GM23248 (cell line): ENCODE data around the gene CNOT6. TPM values are rescaled to one million over a fixed set of nuclear protein-coding genes. Genes with fewer than 3 reads are reported as not detected.

Source experiments
- DNase-seq: peaks from one replicate; pipeline ENCODE4 v3.0.0-alpha.2; 2015
- H2AFZ ChIP-seq: fragments of 200-600 bp; sonication (generic); 2 replicates; pipeline ENCODE4 v1.6.1; 2016; ENCODE audit warnings: antibody characterized with exemption
- H3F3A ChIP-seq: fragments of 200-600 bp; sonication (generic); 2 replicates; pipeline ENCODE4 v1.6.1; 2016; ENCODE audit warnings: mild to moderate bottlenecking, antibody characterized with exemption, mixed run types; ENCODE audit not compliant: insufficient read depth
- H3K27ac ChIP-seq: fragments of 200-600 bp; sonication (generic); 2 replicates; pipeline ENCODE4 v1.5.1; 2016; ENCODE audit warnings: mild to moderate bottlenecking
- H3K27me3 ChIP-seq: fragments of 200-600 bp; sonication (generic); replicated peaks from 2 replicates; pipeline ENCODE4 v1.6.1; 2016; ENCODE audit warnings: mild to moderate bottlenecking; ENCODE audit not compliant: insufficient read depth
- H3K36me3 ChIP-seq: fragments of 200-600 bp; sonication (generic); 2 replicates; pipeline ENCODE4 v1.6.1; 2016; ENCODE audit warnings: low read depth, mild to moderate bottlenecking
- H3K4me1 ChIP-seq: fragments of 200-600 bp; sonication (generic); 2 replicates; pipeline ENCODE4 v1.6.1; 2016; ENCODE audit warnings: mild to moderate bottlenecking; ENCODE audit not compliant: insufficient read depth
- H3K4me2 ChIP-seq: fragments of 200-600 bp; sonication (generic); one replicate; pipeline ENCODE4 v1.6.1; 2016; ENCODE audit warnings: mild to moderate bottlenecking; ENCODE audit not compliant: unreplicated experiment
- H3K4me3 ChIP-seq: fragments of 200-600 bp; sonication (generic); 2 replicates; pipeline ENCODE4 v1.5.1; 2016; ENCODE audit warnings: mild to moderate bottlenecking
- H3K79me2 ChIP-seq: fragments of 200-600 bp; sonication (generic); 2 replicates; pipeline ENCODE4 v1.6.1; 2016; ENCODE audit warnings: mild to moderate bottlenecking; ENCODE audit not compliant: insufficient read depth
- H3K9ac ChIP-seq: fragments of 200-600 bp; sonication (generic); 2 replicates; pipeline ENCODE4 v1.6.1; 2016; ENCODE audit warnings: mild to moderate bottlenecking
- H3K9me2 ChIP-seq: fragments of 200-600 bp; sonication (generic); 2 replicates; pipeline ENCODE4 v1.6.1; 2016; ENCODE audit warnings: mixed run types, mild to moderate bottlenecking, moderate library complexity; ENCODE audit not compliant: insufficient read depth
- H3K9me3 ChIP-seq: fragments of 200-600 bp; sonication (generic); one replicate; pipeline ENCODE4 v1.6.1; 2017; ENCODE audit warnings: low read depth
- H4K20me1 ChIP-seq: fragments of 200-600 bp; sonication (generic); 2 replicates; pipeline ENCODE4 v1.6.0; 2016; ENCODE audit not compliant: insufficient read depth
- EZH2 ChIP-seq: fragments of 200-600 bp; sonication (generic); IDR thresholded peaks from 2 replicates; pipeline ENCODE4 v1.6.1; 2018; ENCODE audit warnings: antibody characterized with exemption, mild to moderate bottlenecking; ENCODE audit not compliant: insufficient read depth, poor library complexity, severe bottlenecking
- EZH2phosphoT487 ChIP-seq: fragments of 200-600 bp; sonication (generic); IDR thresholded peaks from 2 replicates; pipeline ENCODE4 v1.6.1; 2018; ENCODE audit warnings: antibody characterized with exemption, moderate library complexity, mild to moderate bottlenecking, low read depth; ENCODE audit not compliant: insufficient read depth
- WGBS, 2 experiments: methylation state at CpG; one replicate each; pipeline ENCODE4 v1.1.6; 2015 to 2017; ENCODE audit warnings: low lambda C conversion rate in 2 of 2, low coverage in 1 of 2; ENCODE audit errors: missing lambda C conversion rate in 2 of 2; 5-methylcytosine and 5-hydroxymethylcytosine counted together
- in situ Hi-C: fragments of 300-500 bp; cut with MboI; formaldehyde crosslinking; loops from 2 replicates; pipeline ENCODE4 v1.15.0; 2020
- polyA plus RNA-seq: library from polyadenylated mRNA; unstranded; fragments of >200 nt; fragmentation: Nextera tagmentation; extraction: Ambion mirVana; gene quantifications from 2 replicates; pipeline ENCODE4 v1.2.1, GENCODE V29; 2016
- total RNA-seq: library from RNA; depleted of rRNA; stranded (reverse); fragments of >200 nt; shearing (Covaris generic); gene quantifications from 2 replicates; pipeline ENCODE4 v1.2.3, GENCODE V29; 2014

CNOT6 gene
- total and polyA plus RNA-seq, 2 experiments from 2014 or later = 5.3 to 7.8 TPM

- Histone ChIP-seq H3K4me3 (no peak overlapping the region), H3K9me3 (no peaks in the 10 kb centered on the region), H2AFZ (no peak overlapping the region), H3K36me3 (no peaks in the 10 kb centered on the region), H3K79me2 (peaks cover 95% of the 10 kb centered on the region), H3K9ac (no peak overlapping the region), H3K27ac (no peak overlapping the region), H3K9me2 (no peaks in the 10 kb centered on the region), H3K4me2 (no peak overlapping the region), H3K27me3 (no peaks in the 10 kb centered on the region), H3K4me1 (no peaks in the 10 kb centered on the region), H4K20me1 (no peaks in the 10 kb centered on the region; the same call in none of the 2 replicates), H3F3A (no peaks in the 10 kb centered on the region)
- in situ Hi-C loops = no loop called here
- DNase-seq = no peak
- TF ChIP-seq EZH2phosphoT487 = no peak
- no peak for TF ChIP-seq EZH2
- 81 to 83% methylated on average over 6 of the region's 6 CpGs for WGBS, 2 experiments
Measured at GRCh38 chr5:180540050-180540694, 46.0 kb downstream of the CNOT6 start.

DNA sequence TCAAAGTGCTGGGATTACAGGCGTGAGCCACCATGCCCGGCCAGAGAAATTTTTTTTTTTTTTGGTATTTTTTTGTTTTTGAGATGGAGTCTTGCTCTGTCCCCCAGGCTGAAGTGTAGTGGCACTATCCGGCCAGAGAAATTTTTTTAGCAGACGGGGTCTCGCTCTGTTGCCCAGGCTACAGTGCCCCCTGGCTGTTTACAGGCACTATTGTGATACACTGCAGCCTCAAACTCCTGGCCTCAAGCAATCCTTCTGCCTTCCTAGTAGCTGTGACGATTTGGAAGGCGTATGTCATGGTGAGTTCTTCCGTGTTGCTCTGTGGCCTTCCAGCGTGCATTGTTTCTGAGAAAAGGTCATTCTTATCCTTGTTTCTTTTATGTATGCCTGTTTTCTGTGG is 47.5 kb downstream of the CNOT6 start:
- Histone ChIP-seq H3K9me2 (no peaks in the 10 kb centered on the region), H3K9ac (no peak overlapping the region), H3K79me2 (peaks cover 95% of the 10 kb centered on the region), H3K27me3 (no peaks in the 10 kb centered on the region), H3K36me3 (no peaks in the 10 kb centered on the region; the same call in 1 of the 2 replicates), H2AFZ (no peak overlapping the region), H3K27ac (no peak overlapping the region), H3K4me2 (no peak overlapping the region), H3F3A (no peaks in the 10 kb centered on the region), H3K4me1 (no peaks in the 10 kb centered on the region), H4K20me1 (peaks cover 5% of the 10 kb centered on the region), H3K4me3 (no peak overlapping the region), H3K9me3 (no peaks in the 10 kb centered on the region)
- in situ Hi-C loops = no loop called here
- WGBS, 2 experiments = 94 to 97% methylated on average over 9 of the region's 9 CpGs
- no peak for DNase-seq
- TF ChIP-seq EZH2 = no peak

- 95 to 100% methylated on average over 3 of the region's 3 CpGs for WGBS, 2 experiments
- no peak for TF ChIP-seq EZH2
- no peak for TF ChIP-seq EZH2phosphoT487
- no peak overlapping the region for H2AFZ ChIP-seq
- H3K4me2 ChIP-seq = no peak overlapping the region
- in situ Hi-C loops = no loop called here
- peaks cover 7% of the 10 kb centered on the region; the same call in 1 of the 2 replicates for H3K36me3 ChIP-seq
- H3K79me2 ChIP-seq = peaks cover 98% of the 10 kb centered on the region
- H3K4me3 ChIP-seq = no peak overlapping the region
- no peaks in the 10 kb centered on the region for H3K4me1 ChIP-seq
- no peaks in the 10 kb centered on the region for H3F3A ChIP-seq
- H3K9ac ChIP-seq = no peak overlapping the region
- H4K20me1 ChIP-seq = peaks cover 6% of the 10 kb centered on the region
- no peak overlapping the region for H3K27ac ChIP-seq
- no peaks in the 10 kb centered on the region for H3K9me3 ChIP-seq
- H3K27me3 ChIP-seq = no peaks in the 10 kb centered on the region
- no peaks in the 10 kb centered on the region for H3K9me2 ChIP-seq
- no peak for DNase-seq
Measured at GRCh38 chr5:180545248-180545647, 51.1 kb downstream of the CNOT6 start.

DNA sequence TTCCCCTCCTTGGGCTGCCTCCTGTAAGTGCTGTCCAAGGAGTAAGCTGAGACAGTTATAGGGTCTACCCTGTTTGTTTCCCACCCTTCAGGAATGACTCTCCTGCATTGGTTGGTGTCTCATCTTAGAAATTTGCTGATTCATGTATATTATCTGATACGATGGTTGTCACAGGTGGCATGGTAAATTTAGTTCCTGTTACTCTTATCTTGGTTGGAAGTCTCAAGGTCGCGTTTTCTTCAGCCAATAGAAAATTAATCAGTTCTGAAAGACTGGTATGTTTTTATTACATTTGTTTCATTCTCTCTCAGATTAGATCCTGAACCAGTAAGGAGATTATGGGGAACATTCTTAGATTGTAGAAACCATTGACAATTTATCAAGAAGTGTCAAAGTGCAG is 54.4 kb downstream of the CNOT6 start:
- H3K4me2 ChIP-seq = no peak overlapping the region
- TF ChIP-seq EZH2 (no peak), EZH2phosphoT487 (no peak)
- WGBS, 2 experiments = 99 to 100% methylated on average over 3 of the region's 3 CpGs
- peaks cover 12% of the 10 kb centered on the region; the same call in 1 of the 2 replicates for H4K20me1 ChIP-seq
- H3F3A ChIP-seq = no peaks in the 10 kb centered on the region
- peaks cover 78% of the 10 kb centered on the region for H3K79me2 ChIP-seq
- H3K27ac ChIP-seq = no peak overlapping the region
- in situ Hi-C loops = no loop called here
- H3K4me3 ChIP-seq = no peak overlapping the region
- peaks cover 20% of the 10 kb centered on the region for H3K36me3 ChIP-seq
- DNase-seq = no peak
- H3K9me3 ChIP-seq = no peaks in the 10 kb centered on the region
- H3K9me2 ChIP-seq = no peaks in the 10 kb centered on the region
- no peak overlapping the region for H2AFZ ChIP-seq
- no peaks in the 10 kb centered on the region for H3K4me1 ChIP-seq
- no peaks in the 10 kb centered on the region for H3K27me3 ChIP-seq
- H3K9ac ChIP-seq = no peak overlapping the region
